Stimulated activated CD8-positive, alpha-beta memory T cell treated with anti-CD3 and anti-CD28 coated beads, Interleukin-7, amount 100 ng/mL, for 4 hours (primary cell): ENCODE results near the gene COL23A1.

Experiments
- DNase-seq, 2 donors: peaks; one replicate each; pipeline ENCODE4 v3.0.0-alpha.2; 2020; ENCODE audit warnings: low read depth in 2 of 2

The COL23A1 gene

GRCh38 chr5:178476972-178477754 lies 113.0 kb downstream of the COL23A1 start:
- no peak for DNase-seq

- no peak for DNase-seq
Measured at GRCh38 chr5:178476531-178476930, 113.7 kb downstream of the COL23A1 start.

GRCh38 chr5:178475422-178475821 lies 114.8 kb downstream of the COL23A1 start:
- DNase-seq = no peak

- no peak for DNase-seq
Measured at GRCh38 chr5:178474562-178475184, 115.5 kb downstream of the COL23A1 start.

GRCh38 chr5:178473854-178474253 lies 116.3 kb downstream of the COL23A1 start:
- DNase-seq = no peak

- DNase-seq = no peak
Measured at GRCh38 chr5:178472138-178472537, 118.1 kb downstream of the COL23A1 start.

GRCh38 chr5:178471711-178472110 lies 118.5 kb downstream of the COL23A1 start:
- no peak for DNase-seq

GRCh38 chr5:178470760-178471025 lies 119.5 kb downstream of the COL23A1 start:
- DNase-seq = no peak

GRCh38 chr5:178469975-178470759 lies 120.0 kb downstream of the COL23A1 start:
- DNase-seq = no peak

GRCh38 chr5:178469011-178469974 lies 120.9 kb downstream of the COL23A1 start:
- no peak for DNase-seq

- DNase-seq = no peak
Measured at GRCh38 chr5:178468196-178468685, 122.0 kb downstream of the COL23A1 start.

- no peak for DNase-seq
Measured at GRCh38 chr5:178467568-178468195, 122.5 kb downstream of the COL23A1 start.

GRCh38 chr5:178467205-178467567 lies 123.0 kb downstream of the COL23A1 start:
- DNase-seq = no peak

- DNase-seq = no peak
Measured at GRCh38 chr5:178466342-178466741, 123.9 kb downstream of the COL23A1 start.

GRCh38 chr5:178465861-178466288 lies 124.3 kb downstream of the COL23A1 start:
- no peak for DNase-seq

- no peak for DNase-seq
Measured at GRCh38 chr5:178465228-178465860, 124.8 kb downstream of the COL23A1 start.

- no peak for DNase-seq
Measured at GRCh38 chr5:178464431-178465048, 125.7 kb downstream of the COL23A1 start.

GRCh38 chr5:178463321-178464155 lies 126.7 kb downstream of the COL23A1 start:
- no peak for DNase-seq

- DNase-seq = no peak
Measured at GRCh38 chr5:178462816-178463215, 127.4 kb downstream of the COL23A1 start.
